Fibroblast of mammary gland (primary cell): ENCODE measurements around the gene CACNA1S.

Source experiments
- DNase-seq: peaks from one replicate; pipeline ENCODE4 v3.0.0-alpha.2; 2010; ENCODE audit warnings: low read depth
- H3K4me3 ChIP-seq: 2 replicates; pipeline ENCODE4 v1.5.1; 2011; ENCODE audit warnings: low read depth, mild to moderate bottlenecking, low read length, moderate library complexity; ENCODE audit not compliant: control insufficient read depth
- TF ChIP-seq, protein P1 (sequence below): conservative IDR thresholded peaks from 2 replicates; pipeline ENCODE4 v1.5.1; 2011; ENCODE audit warnings: low read depth, low read length, inconsistent platforms; ENCODE audit not compliant: control insufficient read depth, insufficient read depth

Gene CACNA1S

DNA sequence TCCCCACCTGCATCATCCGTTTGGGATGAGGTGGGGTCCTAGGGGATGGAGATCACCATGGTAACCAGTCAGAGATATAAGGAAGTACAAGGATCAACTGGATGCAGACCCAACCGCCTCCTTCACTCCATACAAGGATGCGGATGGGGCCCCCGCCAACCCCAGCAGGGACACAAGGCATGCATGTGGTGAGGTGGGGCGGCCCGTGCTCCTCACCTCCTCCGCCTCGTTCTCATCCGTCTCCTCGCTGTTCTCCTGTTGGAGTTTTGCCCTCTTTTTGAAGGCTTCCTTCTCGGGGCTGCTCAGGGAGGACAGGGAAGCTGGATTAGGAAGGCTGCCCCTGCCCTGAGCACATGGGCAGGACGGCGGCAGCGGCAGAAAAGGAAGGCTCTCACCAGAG, 112.6 kb downstream of the CACNA1S start:
- no peak for DNase-seq
- TF ChIP-seq, protein P1, sequence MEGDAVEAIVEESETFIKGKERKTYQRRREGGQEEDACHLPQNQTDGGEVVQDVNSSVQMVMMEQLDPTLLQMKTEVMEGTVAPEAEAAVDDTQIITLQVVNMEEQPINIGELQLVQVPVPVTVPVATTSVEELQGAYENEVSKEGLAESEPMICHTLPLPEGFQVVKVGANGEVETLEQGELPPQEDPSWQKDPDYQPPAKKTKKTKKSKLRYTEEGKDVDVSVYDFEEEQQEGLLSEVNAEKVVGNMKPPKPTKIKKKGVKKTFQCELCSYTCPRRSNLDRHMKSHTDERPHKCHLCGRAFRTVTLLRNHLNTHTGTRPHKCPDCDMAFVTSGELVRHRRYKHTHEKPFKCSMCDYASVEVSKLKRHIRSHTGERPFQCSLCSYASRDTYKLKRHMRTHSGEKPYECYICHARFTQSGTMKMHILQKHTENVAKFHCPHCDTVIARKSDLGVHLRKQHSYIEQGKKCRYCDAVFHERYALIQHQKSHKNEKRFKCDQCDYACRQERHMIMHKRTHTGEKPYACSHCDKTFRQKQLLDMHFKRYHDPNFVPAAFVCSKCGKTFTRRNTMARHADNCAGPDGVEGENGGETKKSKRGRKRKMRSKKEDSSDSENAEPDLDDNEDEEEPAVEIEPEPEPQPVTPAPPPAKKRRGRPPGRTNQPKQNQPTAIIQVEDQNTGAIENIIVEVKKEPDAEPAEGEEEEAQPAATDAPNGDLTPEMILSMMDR, result no peak

DNA sequence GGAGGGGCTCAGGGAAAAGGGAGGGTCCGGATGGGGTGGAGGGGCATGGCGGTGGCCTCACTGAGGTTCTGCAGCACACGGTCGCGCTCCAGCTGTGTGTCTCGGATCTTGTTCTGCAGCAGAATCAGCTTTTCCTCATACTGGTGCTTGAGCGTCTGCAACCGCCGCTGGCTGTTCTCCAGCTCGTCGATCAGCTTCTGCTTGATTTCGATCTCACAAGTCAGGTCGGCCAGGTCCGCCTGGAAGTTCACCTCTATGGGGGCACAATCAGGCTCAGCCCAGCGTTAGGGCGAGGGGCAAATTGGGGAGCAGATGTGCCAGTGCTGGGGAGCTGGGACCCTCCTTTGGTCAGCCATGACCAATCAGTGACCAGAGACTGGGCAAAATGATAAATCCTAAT, 113.9 kb downstream of the CACNA1S start:
- H3K4me3 ChIP-seq, result no peak overlapping the region
- TF ChIP-seq, protein P1, result no peak
- no peak for DNase-seq

More for the DNA sequence above, 112.6 kb downstream of the CACNA1S start:
- H3K4me3 ChIP-seq, result no peak overlapping the region

DNA sequence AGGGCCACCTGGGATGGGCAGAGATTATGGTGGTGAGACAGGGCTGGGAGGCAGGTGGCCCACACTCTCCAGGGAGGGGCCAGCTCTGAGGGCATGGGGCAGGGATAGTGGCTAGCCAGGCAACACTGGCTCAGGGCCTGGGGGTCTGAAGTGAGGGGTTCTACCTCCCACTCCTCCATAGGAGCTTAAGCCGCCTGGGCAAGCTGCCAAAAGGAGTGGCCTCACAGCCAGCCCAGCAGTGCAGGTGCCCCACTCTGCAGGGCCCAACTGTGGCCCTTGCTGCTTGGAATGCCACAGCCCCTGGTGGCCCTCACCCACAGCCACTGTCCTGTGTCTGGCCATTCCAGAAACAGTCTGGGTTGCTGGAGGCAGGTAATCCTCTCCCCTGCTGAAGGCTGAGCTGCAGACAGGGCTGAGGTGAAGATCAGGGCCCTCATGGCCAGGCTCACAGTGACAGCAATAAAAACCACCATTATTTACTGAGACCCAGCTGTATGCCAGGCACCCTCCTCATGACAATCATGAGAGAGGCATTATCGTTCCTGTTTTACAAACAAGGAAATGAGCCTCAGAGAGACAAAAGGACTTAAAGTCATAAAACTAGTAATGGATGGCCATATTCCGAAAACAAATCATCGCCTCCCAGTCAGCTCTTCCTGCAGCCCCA, 119.7 kb downstream of the CACNA1S start:
- no peak for DNase-seq
- TF ChIP-seq, protein P1, result no peak
- no peak overlapping the region for H3K4me3 ChIP-seq

DNA sequence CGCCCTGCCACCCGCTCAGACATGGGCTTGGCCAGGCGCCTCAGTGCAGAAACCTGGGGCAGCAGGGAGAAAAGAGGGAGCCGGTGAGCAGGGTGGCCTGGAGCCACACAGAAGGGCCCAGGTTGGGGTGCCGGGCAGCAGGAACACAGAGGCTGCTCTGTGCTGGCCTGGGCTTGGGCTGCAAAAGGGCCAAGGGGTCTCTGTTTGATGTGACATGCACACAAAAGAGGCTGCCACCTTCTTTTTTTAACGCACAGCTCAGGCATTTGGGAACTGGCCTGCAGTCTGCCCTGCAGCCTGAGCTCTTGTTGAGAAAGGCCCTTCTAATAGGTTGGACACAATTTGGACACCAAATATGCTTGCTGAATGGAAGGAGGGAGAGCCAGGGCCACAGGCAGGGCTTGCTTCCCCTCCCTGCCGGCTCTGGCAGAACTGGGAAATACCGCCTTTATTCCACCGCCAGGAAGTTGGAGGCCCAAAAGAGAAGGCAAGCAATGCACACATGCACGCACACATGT, 121.1 kb downstream of the CACNA1S start:
- H3K4me3 ChIP-seq, result no peak overlapping the region
- no peak for DNase-seq

DNA sequence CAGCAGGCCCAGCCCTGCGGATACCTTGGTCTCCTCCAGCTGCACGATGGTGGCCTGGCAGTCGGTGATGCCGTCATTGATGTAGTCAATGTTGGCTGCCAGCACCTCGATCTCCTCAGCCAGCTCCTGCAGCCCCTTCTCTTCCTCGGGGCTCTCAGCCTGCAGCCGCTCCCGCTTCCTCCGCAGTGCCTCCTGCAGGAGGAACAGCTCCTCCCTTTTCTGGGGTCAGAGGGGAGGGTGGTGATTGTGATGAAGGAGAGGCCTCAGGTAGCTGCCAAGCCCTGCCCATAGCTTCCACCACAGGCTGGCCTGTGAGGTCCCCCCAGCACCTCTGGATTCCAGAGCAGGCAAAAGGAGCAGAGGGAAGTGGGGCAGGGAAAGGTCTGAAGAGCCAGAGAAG, 122.1 kb downstream of the CACNA1S start:
- DNase-seq, result no peak
- H3K4me3 ChIP-seq, result no peak overlapping the region
- TF ChIP-seq, protein P1, result no peak

More for the DNA sequence above, 121.1 kb downstream of the CACNA1S start:
- TF ChIP-seq, protein P1, result no peak
